ENCODE data around the gene ATRNL1.
"Not testable (repeated sequence)": the region's sequence is repeated elsewhere in the genome, so short reads cannot be mapped to it uniquely, and the experiment has no call there.

ATRNL1 gene

DNA sequence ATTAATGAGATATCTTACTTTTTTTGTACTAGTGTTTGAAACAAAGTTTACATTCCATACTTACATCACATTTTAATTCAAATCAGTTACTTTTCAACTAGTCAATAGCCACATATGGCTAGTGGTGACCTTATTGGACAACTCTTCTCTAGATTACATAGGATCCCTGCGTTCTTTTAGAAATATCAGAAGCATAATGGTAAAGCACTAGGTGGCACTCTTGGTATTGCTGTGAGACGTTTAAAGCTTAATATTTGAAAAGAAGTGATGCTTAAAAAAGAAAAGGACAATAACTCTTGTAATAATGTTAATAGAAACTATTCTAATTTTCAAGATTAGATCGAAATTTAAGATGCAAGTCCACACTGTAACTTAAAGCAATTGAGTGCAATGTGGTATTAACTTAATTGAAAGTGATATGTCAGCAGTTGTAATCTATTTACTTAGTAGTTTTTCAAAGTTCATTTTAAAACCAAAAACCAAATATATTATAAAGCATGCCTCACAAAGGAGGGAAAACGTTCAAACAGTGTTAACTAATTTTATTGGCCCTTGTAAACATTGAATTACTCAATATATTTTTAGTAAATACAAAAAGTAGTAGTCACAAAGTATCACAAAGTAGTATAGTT lies 339.1 kb downstream of the ATRNL1 start:
- DNase-seq: peak; percentile 30

GRCh38 chr10:115436999-115437398 lies 343.8 kb downstream of the ATRNL1 start:
- no peak for DNase-seq

DNA sequence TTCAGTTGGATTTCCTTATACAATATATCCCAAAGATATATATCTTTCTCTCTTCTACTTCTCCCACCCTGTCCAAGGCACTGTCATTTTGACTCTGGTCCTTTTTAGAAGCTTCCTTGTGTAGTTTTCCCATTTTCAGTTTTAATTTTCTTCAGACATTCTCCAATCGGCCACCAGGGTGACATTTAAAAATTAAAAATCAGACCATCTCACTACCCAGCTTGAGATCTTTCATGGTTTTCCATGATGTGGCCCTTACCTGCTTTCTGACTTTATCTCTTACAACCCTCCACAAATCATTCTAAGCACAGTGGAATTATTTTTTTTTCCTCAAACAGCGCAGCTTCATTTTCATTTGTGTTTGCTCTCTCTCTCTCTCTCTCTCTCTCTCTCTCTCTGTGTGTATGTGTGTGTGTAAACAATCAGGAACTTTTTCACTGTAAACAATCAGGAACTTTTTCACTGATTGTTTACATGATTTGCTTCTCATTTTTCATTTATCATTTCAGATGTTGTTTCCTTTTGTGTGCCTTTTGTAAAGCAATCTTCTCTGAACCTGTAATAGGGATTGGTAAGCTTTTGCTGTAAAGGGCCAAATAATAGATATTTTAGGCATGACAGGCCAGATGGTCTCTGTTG lies 348.9 kb downstream of the ATRNL1 start:
- no peak for DNase-seq

GRCh38 chr10:115456812-115457211 lies 363.6 kb downstream of the ATRNL1 start:
- no peak for DNase-seq

GRCh38 chr10:115483294-115483693 lies 390.1 kb downstream of the ATRNL1 start:
- no peak for DNase-seq

DNA sequence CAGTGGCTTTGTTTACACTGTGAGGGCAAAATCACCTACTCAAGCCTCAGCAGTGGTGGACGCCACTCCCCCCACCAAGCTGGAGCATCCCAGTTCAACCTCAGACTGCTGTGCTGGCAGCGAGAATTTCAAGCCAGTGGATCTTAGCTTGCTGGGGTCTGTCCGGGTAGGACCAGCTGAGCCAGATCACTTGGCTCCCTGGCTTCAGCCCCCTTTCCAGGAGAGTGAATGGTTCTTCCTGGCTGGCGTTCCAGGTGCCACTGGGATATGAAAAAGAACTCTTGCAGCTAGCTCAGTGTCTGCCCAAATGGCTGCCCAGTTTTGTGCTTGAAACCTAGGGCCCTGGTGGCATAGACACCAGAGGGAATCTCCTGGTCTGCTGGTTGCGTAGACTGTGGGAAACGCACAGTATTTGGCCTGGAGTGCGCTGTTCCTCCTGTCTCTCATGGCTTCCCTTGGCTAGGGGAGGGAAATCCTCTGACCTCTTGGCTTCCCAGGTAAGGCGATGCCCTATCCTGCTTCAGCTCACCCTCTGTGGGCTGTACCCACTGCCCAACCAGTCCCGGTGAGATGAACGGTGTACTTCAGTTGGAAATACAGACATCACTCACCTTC lies 398.5 kb downstream of the ATRNL1 start:
- DNase-seq: no peak

GRCh38 chr10:115503546-115503945 lies 410.4 kb downstream of the ATRNL1 start:
- no peak for DNase-seq

- DNase-seq: no peak
Measured at GRCh38 chr10:115514895-115515294, 421.7 kb downstream of the ATRNL1 start.

DNA sequence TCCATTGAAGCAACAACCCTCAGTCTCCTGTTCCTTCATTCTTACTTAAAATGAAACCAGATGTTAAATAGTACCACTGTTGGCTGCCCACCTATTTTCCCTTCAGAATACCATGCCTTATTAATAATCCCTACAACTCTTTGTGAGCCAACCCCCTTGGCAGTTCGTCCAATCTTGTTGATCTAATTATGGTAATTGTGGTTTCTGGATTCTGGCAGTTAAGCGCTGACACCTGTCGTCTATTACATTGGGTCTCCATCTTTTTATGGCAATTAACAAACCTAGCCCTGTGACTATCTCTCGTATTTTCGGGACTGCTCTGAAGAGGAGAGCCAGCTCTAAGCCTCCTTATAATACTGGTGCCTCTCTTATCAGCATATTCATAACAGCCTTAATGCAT lies 432.0 kb downstream of the ATRNL1 start:
- no peak for DNase-seq

- DNase-seq: not testable (repeated sequence)
Measured at GRCh38 chr10:115527682-115528081, 434.5 kb downstream of the ATRNL1 start.

GRCh38 chr10:115536401-115536800 lies 443.2 kb downstream of the ATRNL1 start:
- not testable (repeated sequence) for DNase-seq

- no peak for DNase-seq
Measured at GRCh38 chr10:115539142-115539762, 446.1 kb downstream of the ATRNL1 start.

- DNase-seq: no peak
Measured at GRCh38 chr10:115555887-115556402, 462.8 kb downstream of the ATRNL1 start.

GRCh38 chr10:115558252-115558651 lies 465.1 kb downstream of the ATRNL1 start:
- no peak for DNase-seq

DNA sequence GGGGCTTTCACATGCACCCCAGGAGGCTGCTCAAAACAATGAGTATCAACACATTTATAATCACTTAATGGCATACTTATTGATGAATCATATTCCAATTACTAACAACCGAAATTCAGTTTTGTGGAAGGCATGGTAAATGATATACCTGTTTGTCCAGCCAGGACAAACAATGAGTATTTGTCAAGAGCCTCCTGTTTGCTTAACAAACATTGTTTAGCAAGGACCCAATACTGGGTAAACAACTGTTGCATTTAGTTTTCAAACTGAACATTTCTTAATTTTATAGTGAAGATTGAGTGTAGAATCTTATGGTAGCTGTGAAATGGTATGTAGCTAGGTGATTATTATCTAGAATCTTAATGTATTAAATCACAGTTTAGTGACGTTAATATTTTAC lies 473.7 kb downstream of the ATRNL1 start:
- DNase-seq: no peak

- DNase-seq: peak; percentile 3
Measured at GRCh38 chr10:115572740-115573455, 479.7 kb downstream of the ATRNL1 start.

DNA sequence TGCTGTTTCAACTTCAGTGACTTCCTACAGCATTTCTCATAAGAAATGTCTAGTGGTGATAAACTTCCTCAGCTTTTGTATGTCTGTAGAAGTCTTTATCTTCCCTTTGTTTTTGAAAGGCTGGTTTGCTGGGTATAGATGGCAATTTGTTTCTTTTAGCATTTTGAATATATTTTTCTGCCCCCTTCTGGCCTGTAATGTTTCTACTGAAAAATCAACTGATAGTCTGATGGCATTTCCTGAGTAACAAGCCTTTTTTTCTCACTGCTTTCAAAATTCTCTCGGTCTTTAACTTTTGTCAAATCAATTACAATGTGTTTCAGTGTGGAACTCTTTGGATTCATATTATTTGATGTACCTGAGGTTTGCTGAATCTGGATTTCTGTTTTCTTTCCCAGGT lies 487.1 kb downstream of the ATRNL1 start:
- no peak for DNase-seq

DNA sequence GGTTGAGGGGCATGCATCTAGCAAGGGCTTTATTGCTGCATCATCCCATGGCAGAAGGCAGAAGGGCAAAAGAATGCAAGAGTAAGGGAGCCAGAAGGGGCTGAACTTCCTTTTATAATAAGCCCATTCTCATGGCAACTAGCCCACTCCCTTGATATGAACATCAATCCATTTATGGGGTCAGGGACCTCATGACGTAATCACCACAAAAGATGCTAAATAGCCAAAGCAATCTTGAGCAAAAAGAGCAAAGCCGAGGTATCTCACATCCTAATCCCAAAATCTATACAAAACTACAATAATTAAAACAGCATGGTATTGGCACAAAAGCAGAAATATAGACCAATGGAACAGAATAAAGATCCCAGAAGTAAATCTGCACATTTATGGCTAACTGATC lies 499.9 kb downstream of the ATRNL1 start:
- DNase-seq: no peak

DNA sequence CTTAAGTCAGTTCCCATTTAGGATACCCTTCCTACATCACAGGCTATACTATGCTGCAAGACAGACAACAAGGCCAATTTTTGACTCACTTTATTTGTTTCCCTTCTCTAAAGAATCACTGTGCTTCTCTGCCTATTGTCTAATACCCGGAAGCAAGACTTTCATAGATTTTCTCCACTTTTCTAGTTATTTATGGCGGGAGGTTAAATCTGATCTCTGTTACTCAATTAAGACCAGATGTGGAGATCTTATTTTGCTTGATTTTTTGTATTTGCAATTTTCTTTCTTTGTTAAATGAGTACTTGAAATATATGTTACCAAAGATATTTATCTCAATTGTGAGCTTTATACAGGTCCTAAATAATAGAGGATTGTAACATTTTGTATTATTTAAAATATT lies 511.5 kb downstream of the ATRNL1 start:
- peak; percentile 5 for DNase-seq

GRCh38 chr10:115606086-115606485 lies 512.9 kb downstream of the ATRNL1 start:
- peak; percentile 68 for DNase-seq

GRCh38 chr10:115606741-115607140 lies 513.6 kb downstream of the ATRNL1 start:
- no peak for DNase-seq

DNA sequence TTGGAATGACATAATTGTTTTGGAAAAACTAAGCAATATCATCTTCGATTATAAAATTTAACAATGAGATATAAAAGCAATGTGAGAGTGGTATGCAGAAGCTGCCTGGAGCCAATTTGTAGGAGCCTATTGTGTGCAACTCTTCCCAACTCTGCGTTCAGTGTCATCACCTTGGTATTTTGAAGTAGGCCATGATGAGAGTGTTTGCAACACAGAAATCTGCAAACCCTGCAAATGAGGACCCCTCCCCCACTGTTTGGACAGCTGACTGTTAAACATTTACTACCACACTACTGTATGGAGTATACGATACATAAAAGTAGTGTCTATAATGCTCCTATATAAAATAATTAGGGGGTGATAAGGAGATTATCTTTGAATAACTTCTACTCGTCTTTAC lies 531.3 kb downstream of the ATRNL1 start:
- DNase-seq: peak; percentile 62

DNA sequence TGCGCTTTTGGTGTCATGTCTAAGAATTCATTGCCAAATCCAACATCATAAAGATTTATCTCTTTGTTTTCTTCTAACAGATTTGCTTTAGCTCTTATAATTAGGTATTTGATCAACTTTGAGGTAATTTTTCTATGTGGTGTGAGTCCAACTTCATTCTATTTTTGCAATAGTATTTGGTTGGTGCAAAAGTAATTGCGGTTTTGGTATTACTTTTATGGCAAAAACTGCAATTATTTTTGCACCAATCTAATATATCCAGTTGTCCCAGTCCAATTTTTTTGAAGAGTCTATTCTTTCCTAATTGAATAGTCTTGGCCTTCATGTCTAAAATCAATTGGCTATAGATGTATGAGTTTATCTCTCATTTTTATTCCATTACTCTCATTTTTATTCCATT lies 535.5 kb downstream of the ATRNL1 start:
- no peak for DNase-seq
